ENCODE measurements around the gene ST7L.

DNA sequence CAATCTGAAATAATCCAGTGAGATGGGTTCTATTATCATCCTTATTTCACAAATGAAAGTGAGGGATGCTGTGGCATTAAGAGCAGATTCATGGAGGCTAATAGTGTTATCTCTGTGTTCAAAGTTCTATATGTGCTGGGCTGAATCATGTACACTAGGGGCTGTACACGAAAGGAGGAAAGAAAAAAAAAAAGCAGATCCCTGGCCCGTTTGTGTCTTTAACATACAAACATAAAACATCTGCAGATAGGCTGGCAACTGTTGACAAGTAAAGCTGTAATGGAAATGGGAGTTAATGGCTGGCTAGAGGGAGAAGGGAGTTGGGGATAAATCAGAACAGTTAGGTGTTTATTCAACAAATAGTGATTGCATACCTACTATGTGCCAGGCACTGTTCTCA, 107.0 kb downstream of the ST7L start:
- TF ChIP-seq, protein P1, sequence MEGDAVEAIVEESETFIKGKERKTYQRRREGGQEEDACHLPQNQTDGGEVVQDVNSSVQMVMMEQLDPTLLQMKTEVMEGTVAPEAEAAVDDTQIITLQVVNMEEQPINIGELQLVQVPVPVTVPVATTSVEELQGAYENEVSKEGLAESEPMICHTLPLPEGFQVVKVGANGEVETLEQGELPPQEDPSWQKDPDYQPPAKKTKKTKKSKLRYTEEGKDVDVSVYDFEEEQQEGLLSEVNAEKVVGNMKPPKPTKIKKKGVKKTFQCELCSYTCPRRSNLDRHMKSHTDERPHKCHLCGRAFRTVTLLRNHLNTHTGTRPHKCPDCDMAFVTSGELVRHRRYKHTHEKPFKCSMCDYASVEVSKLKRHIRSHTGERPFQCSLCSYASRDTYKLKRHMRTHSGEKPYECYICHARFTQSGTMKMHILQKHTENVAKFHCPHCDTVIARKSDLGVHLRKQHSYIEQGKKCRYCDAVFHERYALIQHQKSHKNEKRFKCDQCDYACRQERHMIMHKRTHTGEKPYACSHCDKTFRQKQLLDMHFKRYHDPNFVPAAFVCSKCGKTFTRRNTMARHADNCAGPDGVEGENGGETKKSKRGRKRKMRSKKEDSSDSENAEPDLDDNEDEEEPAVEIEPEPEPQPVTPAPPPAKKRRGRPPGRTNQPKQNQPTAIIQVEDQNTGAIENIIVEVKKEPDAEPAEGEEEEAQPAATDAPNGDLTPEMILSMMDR (IDR thresholded peaks at IDR 0.05) = no peak
- TF ChIP-seq POLR2A (IDR thresholded peaks at IDR 0.05) = no peak
